Parathyroid adenoma (tissue), 2 donors: ENCODE measurements around the gene ARHGEF28.

Experiments used
- H2AFZ ChIP-seq: fragments of 300-600 bp; sonication (generic); one replicate; pipeline ENCODE4 v1.7.0; 2017; ENCODE audit warnings: antibody characterized with exemption, mild to moderate bottlenecking
- H3K27ac ChIP-seq: fragments of 300-600 bp; sonication (generic); one replicate; pipeline ENCODE4 v1.7.0; 2017
- H3K27me3 ChIP-seq: fragments of 300-600 bp; sonication (generic); one replicate; pipeline ENCODE4 v1.7.0; 2017; ENCODE audit warnings: low read length; ENCODE audit not compliant: control insufficient read depth, insufficient read depth
- H3K36me3 ChIP-seq: fragments of 300-600 bp; sonication (generic); one replicate; pipeline ENCODE4 v1.7.0; 2017; ENCODE audit warnings: low read length; ENCODE audit not compliant: control insufficient read depth, insufficient read depth
- H3K4me1 ChIP-seq: fragments of 300-600 bp; sonication (generic); one replicate; pipeline ENCODE4 v1.7.0; 2017; ENCODE audit warnings: control low read depth
- H3K4me2 ChIP-seq: fragments of 300-600 bp; sonication (generic); one replicate; pipeline ENCODE4 v1.7.0; 2017; ENCODE audit warnings: low read length
- H3K4me3 ChIP-seq: fragments of 300-600 bp; sonication (generic); one replicate; pipeline ENCODE4 v1.7.0; 2017; ENCODE audit warnings: low read depth, low read length
- H3K79me2 ChIP-seq: fragments of 300-600 bp; sonication (generic); one replicate; pipeline ENCODE4 v1.7.0; 2017; ENCODE audit warnings: control low read depth
- H3K9ac ChIP-seq: fragments of 300-600 bp; sonication (generic); one replicate; pipeline ENCODE4 v1.7.0; 2017; ENCODE audit warnings: mild to moderate bottlenecking
- H3K9me3 ChIP-seq: fragments of 300-600 bp; sonication (generic); one replicate; pipeline ENCODE4 v1.7.0; 2017; ENCODE audit warnings: low read length; ENCODE audit not compliant: control insufficient read depth
- CTCF ChIP-seq: fragments of 300-600 bp; sonication (generic); IDR thresholded peaks from one replicate; pipeline ENCODE4 v1.7.0; 2017; ENCODE audit warnings: antibody characterized with exemption, mild to moderate bottlenecking
- donor health status: primary hyperparathyroidism.

Gene ARHGEF28

GRCh38 chr5:73950441-73950873 lies 324.5 kb downstream of the ARHGEF28 start:
- Histone ChIP-seq H3K27me3 (no peaks in the 10 kb centered on the region), H3K4me2 (no peak overlapping the region), H3K9me3 (no peaks in the 10 kb centered on the region), H3K4me1 (peaks cover 3% of the 10 kb centered on the region), H3K4me3 (no peak overlapping the region), H3K27ac (no peak overlapping the region), H3K9ac (no peak overlapping the region), H3K36me3 (no peaks in the 10 kb centered on the region), H2AFZ (no peak overlapping the region), H3K79me2 (no peaks in the 10 kb centered on the region)
- TF ChIP-seq CTCF, result no peak

GRCh38 chr5:73950912-73951430 lies 325.0 kb downstream of the ARHGEF28 start:
- H3K4me1 ChIP-seq, result peaks cover 3% of the 10 kb centered on the region
- no peaks in the 10 kb centered on the region for H3K79me2 ChIP-seq
- H3K36me3 ChIP-seq, result no peaks in the 10 kb centered on the region
- H3K27ac ChIP-seq, result no peak overlapping the region
- no peak overlapping the region for H3K4me2 ChIP-seq
- no peaks in the 10 kb centered on the region for H3K9me3 ChIP-seq
- no peak overlapping the region for H3K4me3 ChIP-seq
- H3K9ac ChIP-seq, result no peak overlapping the region
- H2AFZ ChIP-seq, result no peak overlapping the region
- no peaks in the 10 kb centered on the region for H3K27me3 ChIP-seq
- TF ChIP-seq CTCF, result no peak

- no peaks in the 10 kb centered on the region for H3K9me3 ChIP-seq
- H3K4me1 ChIP-seq, result no peaks in the 10 kb centered on the region
- no peak overlapping the region for H3K27ac ChIP-seq
- no peak overlapping the region for H3K9ac ChIP-seq
- H3K27me3 ChIP-seq, result no peaks in the 10 kb centered on the region
- no peak for TF ChIP-seq CTCF
- no peaks in the 10 kb centered on the region for H3K36me3 ChIP-seq
- H3K4me2 ChIP-seq, result no peak overlapping the region
- no peak overlapping the region for H3K4me3 ChIP-seq
- H3K79me2 ChIP-seq, result no peaks in the 10 kb centered on the region
- H2AFZ ChIP-seq, result no peak overlapping the region
Observed at GRCh38 chr5:73952872-73953271, 326.9 kb downstream of the ARHGEF28 start.

- no peak overlapping the region for H3K4me3 ChIP-seq
- TF ChIP-seq CTCF, result no peak
- H2AFZ ChIP-seq, result no peak overlapping the region
- H3K4me1 ChIP-seq, result no peaks in the 10 kb centered on the region
- H3K27ac ChIP-seq, result no peak overlapping the region
- H3K79me2 ChIP-seq, result no peaks in the 10 kb centered on the region
- H3K36me3 ChIP-seq, result no peaks in the 10 kb centered on the region
- H3K9me3 ChIP-seq, result no peaks in the 10 kb centered on the region
- no peak overlapping the region for H3K4me2 ChIP-seq
- no peaks in the 10 kb centered on the region for H3K27me3 ChIP-seq
- no peak overlapping the region for H3K9ac ChIP-seq
Observed at GRCh38 chr5:73954381-73954780, 328.4 kb downstream of the ARHGEF28 start.

GRCh38 chr5:73955271-73955846 lies 329.4 kb downstream of the ARHGEF28 start:
- no peak overlapping the region for H3K4me2 ChIP-seq
- H3K27ac ChIP-seq, result no peak overlapping the region
- H3K79me2 ChIP-seq, result no peaks in the 10 kb centered on the region
- no peak overlapping the region for H3K4me3 ChIP-seq
- no peaks in the 10 kb centered on the region for H3K36me3 ChIP-seq
- no peaks in the 10 kb centered on the region for H3K9me3 ChIP-seq
- no peak for TF ChIP-seq CTCF
- H2AFZ ChIP-seq, result no peak overlapping the region
- H3K9ac ChIP-seq, result no peak overlapping the region
- H3K4me1 ChIP-seq, result no peaks in the 10 kb centered on the region
- no peaks in the 10 kb centered on the region for H3K27me3 ChIP-seq
